ENCODE data around the gene A1BG. TPM values are rescaled to one million over a fixed set of nuclear protein-coding genes. Genes with fewer than 3 reads are reported as not detected.

Gene A1BG, protein sequence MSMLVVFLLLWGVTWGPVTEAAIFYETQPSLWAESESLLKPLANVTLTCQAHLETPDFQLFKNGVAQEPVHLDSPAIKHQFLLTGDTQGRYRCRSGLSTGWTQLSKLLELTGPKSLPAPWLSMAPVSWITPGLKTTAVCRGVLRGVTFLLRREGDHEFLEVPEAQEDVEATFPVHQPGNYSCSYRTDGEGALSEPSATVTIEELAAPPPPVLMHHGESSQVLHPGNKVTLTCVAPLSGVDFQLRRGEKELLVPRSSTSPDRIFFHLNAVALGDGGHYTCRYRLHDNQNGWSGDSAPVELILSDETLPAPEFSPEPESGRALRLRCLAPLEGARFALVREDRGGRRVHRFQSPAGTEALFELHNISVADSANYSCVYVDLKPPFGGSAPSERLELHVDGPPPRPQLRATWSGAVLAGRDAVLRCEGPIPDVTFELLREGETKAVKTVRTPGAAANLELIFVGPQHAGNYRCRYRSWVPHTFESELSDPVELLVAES
- total RNA-seq: 6.2 TPM in 1 of 2 replicates, not detected in the other

DNA sequence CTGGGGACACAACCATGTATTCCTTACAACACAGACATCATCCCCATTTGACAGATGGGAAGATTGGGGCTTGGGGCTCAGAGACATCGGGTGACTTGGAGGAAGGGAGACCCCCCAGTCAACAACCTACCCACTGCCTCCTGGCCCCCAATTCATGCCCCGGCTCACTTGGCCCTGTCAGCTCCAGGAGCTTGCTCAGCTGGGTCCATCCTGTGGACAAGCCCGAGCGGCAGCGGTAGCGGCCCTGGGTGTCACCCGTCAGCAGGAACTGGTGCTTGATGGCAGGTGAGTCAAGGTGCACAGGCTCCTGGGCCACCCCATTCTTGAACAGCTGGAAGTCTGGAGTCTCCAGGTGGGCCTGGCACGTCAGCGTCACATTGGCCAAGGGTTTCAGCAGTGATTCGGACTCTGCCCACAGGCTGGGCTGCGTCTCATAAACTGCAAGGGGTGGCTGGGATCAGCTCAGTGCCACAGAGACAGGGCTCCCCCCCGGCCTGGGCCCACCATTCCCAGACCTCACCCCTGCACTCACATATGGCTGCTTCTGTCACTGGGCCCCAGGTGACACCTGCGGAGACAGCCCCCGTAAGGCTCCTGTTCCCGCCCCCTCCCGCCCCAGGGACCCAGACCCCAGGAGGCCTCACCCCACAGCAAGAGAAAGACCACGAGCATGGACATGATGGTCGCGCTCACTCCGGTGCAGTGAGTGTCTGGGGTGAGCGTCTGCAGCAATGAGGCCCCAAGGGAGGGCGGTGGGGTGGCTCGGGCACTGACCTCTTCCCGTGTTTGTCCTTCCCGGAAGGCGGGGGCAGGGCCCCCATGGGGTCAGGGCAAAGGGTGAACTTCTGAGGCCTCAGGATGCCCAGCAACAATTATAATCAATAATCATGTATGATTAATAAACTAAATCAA lies at the start of gene A1BG:
Gene A1BG, minus strand, starts transcription at position 733 of the 912 bp plus-strand sequence. Its CDS starts 55 bp downstream, at position 678.
- no peak for DNase-seq (ENCODE audit: low read depth)

DNA sequence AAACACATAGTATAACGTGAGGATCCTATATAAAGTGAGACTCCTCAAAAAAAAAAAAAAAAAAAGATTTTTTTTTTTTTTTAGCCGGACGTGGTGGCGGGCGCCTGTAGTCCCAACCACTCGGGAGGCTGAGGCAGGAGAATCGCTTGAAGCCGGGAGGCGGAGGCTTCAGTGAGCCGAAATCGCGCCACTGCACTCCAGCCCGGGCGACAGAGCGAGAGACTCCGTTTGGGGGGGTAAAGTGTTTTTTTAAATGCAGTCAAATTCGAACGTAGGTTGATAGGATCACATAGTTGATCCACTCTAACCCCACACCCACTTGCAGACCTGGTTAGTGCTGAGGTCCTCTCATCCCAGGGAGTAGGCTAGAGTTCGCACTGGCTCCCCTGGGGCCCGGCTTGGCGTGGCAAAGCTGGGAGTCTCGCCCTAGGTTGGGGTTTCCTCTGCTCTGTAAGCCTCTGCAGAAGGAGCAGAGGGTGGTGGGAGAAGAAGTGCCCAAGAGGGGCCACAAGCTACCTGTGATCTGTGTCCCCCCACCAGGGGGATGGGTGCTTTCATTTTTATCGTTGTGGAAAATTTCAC lies 48.6 kb upstream of the A1BG start:
- no peak for DNase-seq (ENCODE audit: low read depth)

DNA sequence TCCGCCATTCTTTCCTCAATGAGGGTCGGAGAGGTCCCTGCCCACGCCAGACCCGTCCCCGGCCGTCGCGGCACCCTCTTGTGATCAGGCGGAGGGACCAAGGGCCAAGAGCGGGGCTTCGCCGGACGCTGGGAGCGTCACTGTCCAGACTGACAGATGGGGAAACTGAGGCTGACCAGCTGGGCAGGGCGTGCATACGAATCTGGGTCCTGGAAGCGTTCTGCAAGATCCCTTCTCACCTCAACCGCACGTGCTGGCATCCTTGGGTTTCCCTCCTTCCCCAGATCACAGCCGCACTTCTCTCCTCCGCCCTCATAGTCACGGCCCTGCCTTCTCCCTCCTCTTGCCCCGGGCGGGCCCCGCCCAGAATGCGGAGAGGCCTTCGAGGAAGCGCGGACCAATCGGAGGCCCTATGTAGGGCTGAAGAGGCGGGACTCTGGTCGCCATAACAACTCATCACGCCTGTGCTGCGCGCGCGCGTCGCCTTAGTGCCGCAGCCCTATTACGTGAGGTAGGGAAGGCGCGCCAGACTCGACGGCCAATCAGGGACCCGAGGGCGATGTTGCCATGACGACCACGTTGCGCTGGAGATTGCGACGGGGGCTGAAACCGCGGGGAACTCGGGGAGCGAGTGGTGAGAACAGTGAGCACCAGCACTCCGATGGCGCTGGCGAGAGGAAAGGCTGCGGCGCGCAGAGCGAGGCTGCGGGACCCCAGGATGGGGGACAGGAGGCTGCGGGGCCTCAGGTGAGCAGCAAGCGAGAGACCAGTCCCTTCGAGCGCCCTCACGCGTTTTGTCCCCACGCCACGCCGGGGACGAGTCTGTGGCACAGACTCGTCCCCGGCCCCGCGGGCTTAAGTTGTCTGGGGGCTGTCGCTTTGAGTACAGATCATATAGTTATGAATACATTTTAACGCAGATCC lies 47.9 kb upstream of the A1BG start:
- peak; percentile 97 for DNase-seq (ENCODE audit: low read depth)

DNA sequence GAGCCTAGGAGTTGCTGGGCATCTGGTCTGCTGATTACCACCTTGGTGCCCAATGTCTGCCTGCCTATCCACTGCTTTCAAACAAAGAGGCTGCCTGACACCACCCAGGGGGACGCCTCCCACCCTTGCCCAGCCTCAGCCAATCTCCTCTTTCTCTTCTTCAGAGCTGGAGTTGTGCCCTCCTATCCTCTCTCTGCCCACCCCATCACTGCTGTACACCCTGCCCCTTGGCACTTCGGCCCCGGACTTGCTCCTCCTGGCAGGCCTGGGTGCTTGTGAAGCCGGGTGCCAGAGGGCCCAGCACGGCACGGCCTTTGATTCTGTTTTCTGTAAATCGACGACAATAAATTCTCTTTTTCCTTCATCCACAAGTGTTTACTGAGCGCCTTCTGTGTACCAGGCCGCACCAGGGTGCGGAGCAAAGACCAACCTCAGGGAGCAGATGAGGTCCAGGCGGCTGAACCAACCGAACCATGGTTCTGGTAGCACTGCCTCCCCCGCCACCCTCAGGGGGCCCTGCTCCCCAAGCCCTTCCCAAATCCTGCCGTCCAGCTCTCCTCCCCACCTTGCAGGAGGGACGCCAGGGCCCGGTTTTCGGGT lies 47.1 kb upstream of the A1BG start:
- no peak for DNase-seq (ENCODE audit: low read depth)

DNA sequence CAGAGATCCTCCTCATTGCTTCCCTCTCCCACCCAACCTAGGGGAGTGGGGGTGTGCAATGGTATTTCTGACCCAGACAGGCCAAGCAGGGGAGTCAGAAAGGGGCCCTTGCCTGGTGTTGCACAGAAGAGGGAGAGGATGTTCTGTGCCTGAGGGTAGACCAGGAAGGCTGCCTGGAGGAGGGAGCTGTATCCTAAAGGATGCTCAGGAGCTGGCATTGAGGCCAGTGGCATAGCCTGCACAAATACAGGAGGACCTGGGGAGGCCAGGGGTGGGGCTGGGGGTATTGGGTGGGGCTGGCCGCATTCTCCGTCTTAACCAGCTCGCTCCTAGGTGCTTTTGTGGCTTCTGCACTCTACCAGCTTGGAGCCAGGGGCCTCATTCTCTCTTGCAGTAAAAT lies 46.6 kb upstream of the A1BG start:
- no peak for DNase-seq (ENCODE audit: low read depth)

DNA sequence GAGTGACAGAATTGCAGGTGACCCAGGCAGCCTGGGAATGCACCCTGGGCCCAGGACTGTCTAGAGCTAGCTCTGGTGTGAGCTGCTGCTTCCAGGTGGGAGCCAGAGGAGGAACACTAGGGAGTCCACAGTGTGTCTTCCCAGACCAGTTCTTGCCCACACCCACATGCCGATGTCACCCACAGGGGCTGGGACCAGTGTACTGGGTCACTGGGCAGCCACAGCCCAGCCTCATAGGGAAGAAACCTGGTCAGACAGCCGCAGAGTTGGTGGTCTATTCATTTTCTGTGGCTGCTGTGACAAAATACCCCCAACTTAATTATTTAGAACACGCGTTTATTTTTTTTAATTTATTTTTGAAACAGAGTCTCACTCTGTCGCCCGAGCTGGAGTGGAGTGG lies 45.3 kb upstream of the A1BG start:
- DNase-seq (ENCODE audit: low read depth): no peak

DNA sequence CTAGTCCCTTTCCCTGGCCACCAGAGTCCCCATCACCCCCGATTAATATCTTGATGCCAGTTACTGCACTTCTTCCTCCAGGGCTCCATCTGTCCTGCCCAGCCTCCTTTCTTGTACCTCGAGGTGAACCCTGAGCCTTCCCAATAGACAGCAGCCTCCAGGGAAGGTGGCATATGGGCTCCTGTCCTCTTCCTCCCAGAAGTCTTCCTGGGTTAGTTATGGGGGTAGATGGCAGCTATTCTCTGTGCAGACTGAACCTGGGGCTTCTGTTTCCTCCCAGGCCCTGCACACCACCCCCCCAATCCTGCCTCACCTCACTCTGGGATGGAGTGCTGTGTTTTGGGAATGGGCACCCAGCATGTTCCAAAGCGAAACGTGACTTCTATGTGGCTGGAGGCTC lies 44.8 kb upstream of the A1BG start:
- no peak for DNase-seq (ENCODE audit: low read depth)

DNA sequence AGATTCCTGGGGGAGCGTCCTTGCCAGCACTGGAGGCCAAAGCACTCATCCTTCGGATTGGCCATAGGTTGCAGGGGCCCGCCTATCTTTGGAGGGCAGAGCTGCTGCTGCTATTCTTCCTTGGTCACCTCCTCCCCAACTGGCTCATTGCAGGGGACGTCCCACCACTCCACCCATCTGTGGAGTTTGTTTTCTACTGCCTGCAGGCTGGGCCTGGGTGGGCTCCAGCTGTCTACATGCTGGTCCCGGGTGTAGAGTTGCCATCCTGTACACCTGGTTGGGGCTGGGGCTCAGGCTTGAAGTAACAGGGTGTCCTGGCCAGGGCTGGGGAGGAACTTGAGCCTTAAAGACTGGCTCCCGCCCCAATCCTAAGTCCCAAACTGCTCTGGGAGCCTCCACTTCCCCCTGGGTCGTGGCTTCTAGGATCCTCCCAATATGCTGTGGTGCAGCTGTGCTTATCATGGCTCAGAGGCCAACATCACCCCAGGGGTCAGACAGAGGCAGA lies 44.3 kb upstream of the A1BG start:
- DNase-seq (ENCODE audit: low read depth): no peak

DNA sequence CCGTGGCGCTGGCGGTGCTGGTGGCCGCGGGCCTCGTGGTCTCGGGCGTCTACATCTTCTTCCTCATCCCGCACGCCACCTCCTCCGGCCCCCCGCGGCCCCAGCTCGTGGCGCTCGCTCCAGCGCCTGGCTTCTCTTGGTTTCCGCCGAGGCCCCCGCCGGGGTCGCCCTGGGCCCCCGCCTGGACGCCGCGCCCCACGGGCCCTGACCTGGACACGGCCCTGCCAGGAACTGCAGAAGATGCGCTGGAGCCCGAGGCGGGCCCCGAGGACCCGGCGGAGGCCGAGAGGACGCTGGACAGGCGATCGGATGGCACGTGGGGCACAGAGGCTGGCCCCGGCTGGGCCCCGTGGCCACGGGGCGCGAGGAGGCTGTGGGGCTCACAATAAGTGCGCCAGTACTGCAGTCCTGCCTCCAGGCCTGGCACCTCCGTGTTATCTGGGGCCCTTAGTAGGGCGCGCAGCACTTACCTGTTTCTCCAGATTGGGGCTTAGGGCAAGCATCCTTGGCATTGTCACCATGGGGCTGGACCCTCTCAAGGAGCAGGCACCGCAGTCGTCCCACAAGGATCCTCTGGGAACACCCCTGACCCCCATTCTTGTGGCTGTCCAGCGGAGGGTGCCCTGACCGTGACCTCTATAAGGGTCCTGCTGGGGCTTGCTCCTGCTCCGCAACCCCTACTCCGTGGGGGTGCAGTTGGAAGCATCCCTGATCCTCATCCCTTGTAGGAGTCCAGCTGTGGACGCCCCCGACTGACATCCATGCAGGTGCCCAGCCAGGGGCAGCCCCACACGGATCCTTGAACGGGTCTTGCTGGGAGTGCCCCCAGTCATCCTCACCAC lies 43.6 kb upstream of the A1BG start:
- DNase-seq (ENCODE audit: low read depth): no peak

DNA sequence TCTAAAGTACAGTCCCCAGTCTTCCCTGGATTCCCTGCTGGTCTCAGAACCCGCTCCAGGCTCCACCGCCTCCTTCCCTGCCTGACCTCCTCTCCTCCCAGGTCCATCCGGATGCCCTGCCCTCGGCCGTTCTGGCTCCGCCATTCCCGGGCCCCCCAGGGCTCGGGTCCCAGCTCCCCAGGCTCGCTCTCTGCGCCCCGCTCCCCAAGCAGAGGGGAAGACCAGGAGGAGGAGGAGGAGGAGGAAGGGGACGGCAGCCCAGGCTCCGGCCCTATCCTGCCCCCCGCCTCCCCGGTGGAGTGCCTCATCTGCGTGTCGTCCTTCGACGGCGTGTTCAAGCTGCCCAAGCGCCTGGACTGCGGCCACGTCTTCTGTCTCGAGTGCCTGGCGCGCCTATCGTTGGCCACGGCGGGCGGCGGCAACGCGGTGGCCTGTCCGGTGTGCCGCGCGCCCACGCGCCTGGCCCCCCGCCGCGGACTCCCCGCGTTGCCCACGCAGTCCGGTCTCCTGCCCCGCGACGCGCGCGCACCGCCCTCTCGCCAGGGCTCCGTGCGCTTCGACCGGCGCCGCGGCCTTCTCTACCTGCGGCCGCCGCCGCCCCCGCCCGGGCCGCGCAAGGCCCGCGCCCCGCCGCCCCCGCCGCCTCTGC lies 42.8 kb upstream of the A1BG start:
- no peak for DNase-seq (ENCODE audit: low read depth)

DNA sequence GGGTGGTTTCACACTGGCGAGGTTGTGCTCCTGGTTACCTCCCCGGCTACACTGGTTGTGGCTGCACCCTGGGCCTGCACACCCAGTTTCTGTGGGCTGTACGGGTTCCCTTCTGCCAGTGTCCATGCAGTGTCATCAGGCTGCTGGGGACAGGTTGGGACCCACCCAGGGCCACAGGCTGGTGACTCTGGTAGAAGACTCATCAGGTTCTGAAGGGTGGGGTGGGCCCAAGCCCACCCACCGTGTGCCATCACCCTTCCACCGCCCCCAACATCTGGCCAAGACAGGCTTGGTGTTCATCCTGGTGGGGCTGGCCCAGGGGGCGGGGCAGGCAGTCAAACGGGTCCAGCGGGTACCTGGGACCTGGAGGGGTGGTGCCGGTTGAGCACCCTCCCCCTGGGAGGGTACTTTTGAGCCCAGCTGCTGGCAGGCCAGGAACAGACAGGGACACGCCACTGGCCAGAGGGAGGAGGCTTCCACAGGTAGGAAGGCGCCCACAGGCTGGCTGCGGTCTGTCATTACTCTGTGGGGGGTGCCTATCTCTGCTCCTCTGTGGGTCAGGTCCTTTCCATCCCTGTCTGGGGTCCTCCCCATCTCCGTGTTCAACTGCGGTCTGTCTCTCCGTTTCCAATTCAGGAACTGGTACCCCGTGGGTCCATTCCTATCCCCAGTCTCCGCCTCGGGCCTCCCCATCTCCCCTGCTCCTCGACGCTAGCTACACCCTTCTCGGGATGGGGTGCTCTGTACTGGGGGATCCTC lies 42.1 kb upstream of the A1BG start, which contains the start of gene RNF225:
Gene RNF225, plus strand, starts transcription at position 437 of the 759 bp plus-strand sequence. CDS start 434 bp downstream, outside the sequence.
- no peak for DNase-seq (ENCODE audit: low read depth)

DNA sequence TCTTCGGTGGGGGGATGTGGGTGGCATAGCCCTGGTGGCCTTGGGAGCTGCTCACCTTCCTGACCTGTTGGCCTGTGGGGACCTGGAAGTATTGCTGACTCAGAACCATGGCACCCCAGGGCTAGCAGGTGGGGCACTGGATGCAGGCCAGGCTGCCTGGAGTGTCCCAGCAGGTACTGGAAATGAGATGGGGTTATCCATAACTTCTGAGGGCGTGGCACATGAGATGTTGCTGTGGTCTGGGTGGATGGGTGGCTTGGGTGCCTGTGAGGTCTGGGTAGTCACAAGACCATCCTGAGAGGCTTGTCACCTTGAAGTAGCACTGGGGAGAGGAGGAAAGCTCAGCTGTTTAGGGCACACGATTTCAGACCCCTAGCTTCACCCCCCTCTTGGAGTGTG lies 41.5 kb upstream of the A1BG start:
- DNase-seq (ENCODE audit: low read depth): no peak

DNA sequence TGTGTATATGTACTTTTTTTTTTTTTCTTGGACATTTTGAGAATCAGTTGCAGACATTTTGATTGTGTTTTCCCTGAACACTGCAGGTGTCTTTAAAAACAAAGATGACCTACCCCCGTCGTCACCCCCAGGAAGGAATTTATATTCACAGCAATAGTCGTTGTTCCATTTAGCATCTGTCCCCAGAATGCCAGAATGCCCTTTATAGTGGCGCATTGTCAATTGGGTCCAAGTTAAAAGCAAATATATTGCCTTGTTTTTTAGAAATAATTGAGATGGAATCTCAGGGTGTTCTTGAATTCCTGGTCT lies 40.4 kb upstream of the A1BG start:
- no peak for DNase-seq (ENCODE audit: low read depth)

DNA sequence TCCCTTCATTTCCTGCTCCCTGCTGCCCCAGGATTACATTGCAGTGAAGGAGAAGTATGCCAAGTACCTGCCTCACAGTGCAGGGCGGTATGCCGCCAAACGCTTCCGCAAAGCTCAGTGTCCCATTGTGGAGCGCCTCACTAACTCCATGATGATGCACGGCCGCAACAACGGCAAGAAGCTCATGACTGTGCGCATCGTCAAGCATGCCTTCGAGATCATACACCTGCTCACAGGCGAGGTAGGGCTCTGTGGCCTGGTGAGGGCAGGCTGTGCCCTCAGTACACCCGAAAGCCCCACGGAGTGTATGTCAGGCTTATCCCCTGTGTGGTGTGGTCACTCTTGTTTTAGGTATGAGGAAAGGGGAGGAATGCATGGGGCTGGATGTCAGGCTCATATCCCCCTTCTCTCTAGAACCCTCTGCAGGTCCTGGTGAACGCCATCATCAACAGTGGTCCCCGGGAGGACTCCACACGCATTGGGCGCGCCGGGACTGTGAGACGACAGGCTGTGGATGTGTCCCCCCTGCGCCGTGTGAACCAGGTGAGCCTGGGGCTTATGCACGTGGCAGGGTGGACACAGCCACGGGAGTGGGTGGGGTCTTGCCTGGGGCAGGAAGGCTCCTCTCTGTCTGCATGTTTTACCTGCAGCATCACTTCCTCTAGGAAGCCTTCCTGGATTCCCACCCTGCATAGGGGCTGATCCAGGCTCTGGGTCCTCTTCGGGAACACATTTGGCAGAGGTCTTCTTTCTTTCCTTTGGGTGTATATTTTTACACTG lies 39.8 kb upstream of the A1BG start:
- DNase-seq (ENCODE audit: low read depth): no peak

DNA sequence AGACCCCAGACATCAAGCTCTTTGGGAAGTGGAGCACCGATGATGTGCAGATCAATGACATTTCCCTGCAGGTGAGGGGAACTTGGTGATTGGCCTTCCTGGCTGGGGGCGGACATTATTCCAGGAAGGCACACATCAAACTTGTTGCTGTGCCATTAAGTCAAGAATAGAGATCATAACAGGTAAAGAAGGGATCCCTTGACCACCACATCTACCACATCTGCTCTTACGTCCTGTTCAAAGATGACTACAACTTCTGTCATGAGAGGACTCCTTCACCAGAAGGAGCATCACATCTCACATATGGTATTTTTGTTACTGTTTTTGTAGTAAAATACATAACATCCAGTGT lies 34.9 kb upstream of the A1BG start:
- DNase-seq (ENCODE audit: low read depth): no peak

DNA sequence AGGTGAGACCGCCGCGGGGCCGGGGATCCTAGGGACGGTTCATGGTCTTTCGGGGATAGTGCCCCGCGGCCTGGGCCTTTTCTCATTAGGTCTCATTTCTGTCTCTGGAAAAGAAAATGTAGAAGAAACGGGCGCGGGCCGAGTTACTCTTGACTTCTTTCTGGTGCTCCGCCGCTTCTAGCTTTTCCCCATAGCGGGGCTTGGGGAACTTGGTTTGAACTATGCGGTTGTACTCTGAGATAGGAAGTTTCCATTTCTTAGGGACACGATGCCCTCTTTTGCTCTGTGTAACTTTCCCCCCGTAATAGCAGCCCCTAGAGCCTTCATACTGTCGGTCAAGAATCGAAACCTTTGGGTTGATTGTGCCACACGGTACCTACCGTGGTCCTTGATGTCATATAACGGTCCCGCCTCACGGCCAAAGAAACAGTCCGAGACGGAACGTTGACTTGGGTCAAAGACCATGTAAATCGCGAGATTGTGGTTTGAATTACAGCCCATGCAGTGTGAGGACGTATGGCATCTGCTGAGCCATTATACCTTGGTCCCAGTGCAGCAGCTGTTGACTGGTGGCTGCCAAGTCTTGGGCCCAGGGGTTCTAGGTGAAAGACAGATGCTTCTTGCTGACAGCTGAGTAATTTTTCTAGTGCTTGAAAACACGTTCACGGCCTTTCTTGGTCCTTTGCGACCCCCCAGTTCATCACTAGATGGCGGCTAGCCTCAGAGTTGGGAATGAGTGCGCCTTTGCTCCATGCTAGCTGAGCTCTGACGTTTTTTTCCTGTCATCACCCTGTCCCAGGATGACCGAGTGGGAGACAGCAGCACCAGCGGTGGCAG lies 34.3 kb upstream of the A1BG start:
- DNase-seq (ENCODE audit: low read depth): no peak
